Skeletal muscle tissue (tissue), 4 donors: ENCODE results near the gene PPP1R3F. TPM values are rescaled to one million over a fixed set of nuclear protein-coding genes. Genes with fewer than 3 reads are reported as not detected.
A peak's percentile ranks its signal among the peaks of the same experiment; 100 is the strongest.

Experiments used
- H3K27ac ChIP-seq: one replicate; pipeline ENCODE4 v1.7.0; 2013; ENCODE audit warnings: mild to moderate bottlenecking, low read depth, low read length, inconsistent platforms
- H3K27me3 ChIP-seq, 3 donors: one replicate each; pipeline ENCODE4 v1.7.0; 2013; ENCODE audit warnings: low read length in 3 of 3; ENCODE audit not compliant: control insufficient read depth in 3 of 3, insufficient read depth in 3 of 3
- H3K36me3 ChIP-seq, 3 donors: one replicate each; pipeline ENCODE4 v1.7.0; 2013; ENCODE audit warnings: low read length in 3 of 3; ENCODE audit not compliant: control insufficient read depth in 3 of 3, insufficient read depth in 3 of 3
- H3K4me1 ChIP-seq, 3 donors: one replicate each; pipeline ENCODE4 v1.7.0; 2013; ENCODE audit warnings: low read length in 3 of 3, mild to moderate bottlenecking in 3 of 3; ENCODE audit not compliant: control insufficient read depth in 3 of 3, insufficient read depth in 3 of 3
- H3K4me3 ChIP-seq, 3 donors: one replicate each; pipeline ENCODE4 v1.7.0; 2013; ENCODE audit warnings: low read length in 3 of 3
- H3K9ac ChIP-seq, 3 donors: one replicate each; pipeline ENCODE4 v1.7.0; 2013; ENCODE audit warnings: low read length in 3 of 3, mild to moderate bottlenecking in 3 of 3, moderate library complexity in 2 of 3, low read depth in 1 of 3
- H3K9me3 ChIP-seq, 3 donors: one replicate each; pipeline ENCODE4 v1.7.0; 2013; ENCODE audit warnings: low read length in 3 of 3; ENCODE audit not compliant: control insufficient read depth in 3 of 3
- total RNA-seq: library from RNA; depleted of rRNA; stranded (reverse); fragments of >200 nt; gene quantifications from one replicate; pipeline ENCODE4 v1.2.3, GENCODE V29; 2014
- donor health status: Osteomylitis.

The PPP1R3F gene
- total RNA-seq, 1 donor from 2014 or later, result 6.8 TPM

GRCh38 chrX:49257846-49258748 lies 11.5 kb upstream of the PPP1R3F start:
- no peak overlapping the region for H3K9ac ChIP-seq
- H3K27ac ChIP-seq, result no peak overlapping the region
- no peak overlapping the region for H3K4me3 ChIP-seq
- H3K36me3 ChIP-seq, result no peaks in the 10 kb centered on the region
- H3K4me1 ChIP-seq, result no peaks in the 10 kb centered on the region
- no peaks in the 10 kb centered on the region for H3K27me3 ChIP-seq
- no peaks in the 10 kb centered on the region for H3K9me3 ChIP-seq

- Histone ChIP-seq H3K27ac (no peak overlapping the region), H3K4me1 (no peaks in the 10 kb centered on the region), H3K9me3 (no peaks in the 10 kb centered on the region), H3K4me3 (no peak overlapping the region), H3K27me3 (no peaks in the 10 kb centered on the region), H3K9ac (no peak overlapping the region), H3K36me3 (no peaks in the 10 kb centered on the region)
Observed at GRCh38 chrX:49258749-49259124, 10.9 kb upstream of the PPP1R3F start.

- Histone ChIP-seq H3K9me3 (no peaks in the 10 kb centered on the region), H3K36me3 (no peaks in the 10 kb centered on the region), H3K27ac (no peak overlapping the region), H3K27me3 (no peaks in the 10 kb centered on the region), H3K4me3 (no peak overlapping the region), H3K4me1 (no peaks in the 10 kb centered on the region), H3K9ac (no peak overlapping the region)
Observed at GRCh38 chrX:49260221-49260985, 9.2 kb upstream of the PPP1R3F start.

DNA sequence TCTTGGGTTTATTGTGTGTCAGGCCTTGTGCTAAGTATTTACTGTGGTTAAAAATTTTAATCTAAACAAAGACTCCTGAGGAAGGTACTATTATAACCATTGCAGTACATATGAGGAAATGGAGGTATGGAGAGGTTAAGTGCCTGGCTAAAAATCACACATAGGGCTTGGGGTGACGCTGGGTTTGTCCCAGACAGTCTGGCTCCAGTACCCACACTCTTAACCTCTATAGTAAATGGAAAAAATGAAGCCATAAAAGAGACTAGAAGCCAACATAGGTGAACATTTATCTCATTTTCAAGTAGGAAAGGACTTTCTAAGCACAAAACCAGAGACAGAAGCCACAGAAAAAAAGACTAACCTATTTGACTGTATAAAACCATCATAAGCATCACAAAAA lies 7.0 kb upstream of the PPP1R3F start:
- H3K27ac ChIP-seq, result no peak overlapping the region
- no peaks in the 10 kb centered on the region for H3K36me3 ChIP-seq
- H3K9ac ChIP-seq, result no peak overlapping the region

DNA sequence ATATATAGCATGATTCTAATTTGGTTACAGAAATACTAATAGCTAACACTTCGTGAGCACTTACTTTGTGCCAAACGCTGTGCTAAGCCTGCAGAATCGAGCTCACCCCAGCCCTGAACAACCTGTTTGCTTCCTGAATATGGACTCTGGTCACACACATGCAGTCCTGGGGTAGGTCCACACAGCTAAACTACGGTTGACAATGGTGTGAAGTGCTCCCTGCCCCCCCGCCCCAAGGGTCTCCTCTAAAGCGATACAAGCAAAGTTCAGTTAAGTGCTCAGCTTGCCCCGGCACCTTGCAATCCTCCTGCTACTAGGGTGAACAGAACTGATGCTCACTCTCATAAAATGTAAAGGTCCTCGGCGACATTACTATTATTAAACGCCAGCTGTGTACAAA lies 6.0 kb upstream of the PPP1R3F start:
- no peak overlapping the region for H3K27ac ChIP-seq
- H3K4me3 ChIP-seq, result no peak overlapping the region
- no peaks in the 10 kb centered on the region for H3K36me3 ChIP-seq
- H3K4me1 ChIP-seq, result peaks cover 0 to 2% (median 2%) of the 10 kb centered on the region in 3 donors
- H3K9ac ChIP-seq, result no peak overlapping the region
- no peaks in the 10 kb centered on the region for H3K27me3 ChIP-seq
- H3K9me3 ChIP-seq, result no peaks in the 10 kb centered on the region

More for the DNA sequence above, 7.0 kb upstream of the PPP1R3F start:
- Histone ChIP-seq H3K27me3 (no peaks in the 10 kb centered on the region), H3K4me1 (no peaks in the 10 kb centered on the region), H3K4me3 (no peak overlapping the region), H3K9me3 (no peaks in the 10 kb centered on the region)

DNA sequence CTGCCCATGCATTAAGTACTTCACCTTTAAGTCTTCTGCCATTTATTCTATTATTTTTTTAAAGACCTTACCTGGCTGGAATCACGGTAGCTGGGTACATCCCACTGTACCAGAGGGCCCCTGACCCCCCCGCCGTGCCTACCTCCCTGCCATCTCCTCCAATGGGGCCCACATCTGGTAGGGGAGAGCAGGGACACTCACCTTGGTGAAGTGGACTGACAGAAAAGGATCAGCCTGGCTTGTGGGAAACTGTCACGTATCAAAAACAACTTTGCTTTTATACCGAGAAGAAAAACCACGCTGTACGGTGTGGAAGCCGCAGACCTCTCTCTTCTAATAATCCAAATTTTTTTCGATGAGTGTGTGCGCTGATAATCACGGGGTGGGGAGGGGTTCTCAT lies 5.1 kb upstream of the PPP1R3F start, which contains the start of gene FOXP3:
TSS of gene FOXP3 (minus strand) at position 251 of the 400 bp plus-strand sequence. CDS start 6,205 bp downstream, outside the sequence.
- H3K27ac ChIP-seq, result no peak within 1 kb of the TSS
- no peak within 1 kb of the TSS for H3K4me3 ChIP-seq
- H3K4me1 ChIP-seq, result peaks cover 0 to 5% (median 4%) of the 10 kb centered on the region in 3 donors
- no peaks in the 10 kb centered on the region for H3K9me3 ChIP-seq
- H3K36me3 ChIP-seq, result no peaks in the 10 kb centered on the region
- no peaks in the 10 kb centered on the region for H3K27me3 ChIP-seq
- H3K9ac ChIP-seq, result no peak within 1 kb of the TSS

DNA sequence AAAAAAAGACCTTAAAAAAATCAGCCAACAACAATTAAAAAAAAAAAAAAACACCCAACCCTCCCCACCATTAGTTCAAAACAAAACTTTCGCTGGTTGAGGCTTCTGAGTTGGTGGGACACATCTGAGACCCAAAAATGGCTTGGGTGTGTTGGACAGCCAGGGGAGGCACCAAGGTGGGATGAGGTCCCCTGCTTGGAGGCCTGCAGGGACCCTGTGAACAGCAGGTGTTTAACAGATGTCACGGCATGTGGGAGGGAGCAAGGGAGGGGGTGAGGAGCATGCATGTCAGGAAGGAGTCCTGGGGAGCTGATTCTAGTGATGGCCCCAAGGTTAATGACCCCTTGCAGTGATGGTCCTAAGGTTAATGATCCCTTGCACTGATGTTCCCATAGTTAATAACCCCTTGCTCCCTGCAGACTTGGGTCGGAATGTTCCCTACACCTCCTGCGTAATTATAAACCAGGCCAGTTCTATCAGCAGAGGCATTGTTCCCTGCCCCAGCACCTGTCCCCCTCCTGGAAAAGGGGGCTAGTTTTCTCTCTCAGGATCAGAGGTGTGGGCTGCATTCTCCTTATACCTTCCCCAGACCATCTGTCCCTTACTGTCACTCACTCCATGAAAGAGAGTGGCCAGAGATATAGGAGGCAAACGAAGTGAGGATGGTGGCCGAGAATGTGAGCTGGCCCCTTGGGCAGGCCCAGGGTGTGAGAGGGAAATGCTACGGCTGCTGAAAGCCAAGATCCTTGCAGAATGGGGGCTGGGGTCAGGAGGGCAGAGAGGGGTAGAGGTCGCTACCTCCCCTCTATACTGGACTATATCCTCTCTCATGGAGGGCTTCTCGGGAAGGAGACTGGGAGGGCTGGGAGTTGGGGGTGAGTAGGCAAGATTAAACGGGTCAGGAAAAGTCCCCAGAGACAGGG lies 2.8 kb upstream of the PPP1R3F start:
- no peak overlapping the region for H3K27ac ChIP-seq
- H3K4me3 ChIP-seq, result no peak overlapping the region
- no peaks in the 10 kb centered on the region for H3K27me3 ChIP-seq
- no peak overlapping the region for H3K9ac ChIP-seq
- H3K4me1 ChIP-seq, result peaks cover 12 to 20% (median 13%) of the 10 kb centered on the region in 3 donors
- H3K9me3 ChIP-seq, result no peaks in the 10 kb centered on the region
- H3K36me3 ChIP-seq, result no peaks in the 10 kb centered on the region

- Histone ChIP-seq H3K9me3 (no peaks in the 10 kb centered on the region), H3K27me3 (no peaks in the 10 kb centered on the region), H3K4me1 (peaks cover 21 to 31% (median 24%) of the 10 kb centered on the region in 3 donors), H3K9ac (peak overlapping the region; percentile 77 to 82 (median 80)), H3K27ac (peak overlapping the region; percentile 85), H3K4me3 (peak overlapping the region; percentile 75 to 91 (median 79)), H3K36me3 (no peaks in the 10 kb centered on the region)
Observed at GRCh38 chrX:49268702-49269009, 937 bp upstream of the PPP1R3F start.

DNA sequence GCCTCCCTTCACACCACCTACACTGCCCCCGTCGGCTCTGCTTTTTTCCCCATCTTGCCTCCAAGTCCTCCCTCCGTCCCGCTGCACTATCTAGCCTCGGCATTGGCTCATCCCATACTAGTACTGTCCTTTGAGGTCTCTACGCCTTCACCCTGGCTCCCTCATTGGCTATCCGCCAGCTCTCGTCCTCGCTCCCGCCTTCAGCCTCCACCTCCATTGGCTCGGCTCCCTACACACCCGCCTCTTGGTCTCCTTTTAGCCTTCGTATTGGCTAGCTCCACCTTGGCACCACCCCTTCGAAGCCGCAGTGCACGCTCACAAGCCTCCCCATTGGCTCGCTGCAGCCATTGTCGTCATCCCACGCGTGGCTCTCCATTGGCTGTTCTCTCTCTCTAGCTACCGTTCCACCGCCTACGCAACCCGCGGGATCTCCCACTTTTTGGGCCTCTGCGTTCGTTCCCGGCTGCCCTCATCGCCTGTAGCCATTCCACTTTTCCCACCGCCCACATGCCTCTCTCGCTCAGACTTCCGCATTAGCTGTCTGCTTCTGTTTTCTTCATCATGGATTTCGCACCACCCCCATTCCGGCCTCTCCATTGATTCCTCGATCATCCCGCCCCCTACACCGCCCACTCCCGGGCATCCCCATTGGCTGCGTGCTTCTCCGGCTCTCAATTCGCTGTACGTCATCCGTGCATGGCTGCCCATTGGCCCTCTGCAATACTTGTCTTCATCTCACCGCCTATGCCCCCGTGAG lies 405 bp upstream of the PPP1R3F start:
- H3K36me3 ChIP-seq, result no peaks in the 10 kb centered on the region
- H3K27me3 ChIP-seq, result no peaks in the 10 kb centered on the region
- H3K9me3 ChIP-seq, result no peaks in the 10 kb centered on the region
- peaks cover 24 to 34% (median 25%) of the 10 kb centered on the region in 3 donors for H3K4me1 ChIP-seq
- peak overlapping the region; percentile 85 for H3K27ac ChIP-seq
- H3K9ac ChIP-seq, result peak overlapping the region; percentile 80 to 82 (median 80)
- H3K4me3 ChIP-seq, result peak overlapping the region; percentile 89 to 93 (median 91)
